ENCODE results near the gene ADCY2. TPM values are rescaled to one million over a fixed set of nuclear protein-coding genes. Genes with fewer than 3 reads are reported as not detected.

Gene ADCY2
- total RNA-seq, 1 experiment from 2014 or later: 0.34 TPM

- no peaks in the 10 kb centered on the region for H3K9me3 ChIP-seq (ENCODE audit: low read depth, low read length, poor library complexity, severe bottlenecking)
- no peak overlapping the region for H3K27ac ChIP-seq (ENCODE audit: low read depth, low read length, poor library complexity, severe bottlenecking)
- TF ChIP-seq, protein P1, sequence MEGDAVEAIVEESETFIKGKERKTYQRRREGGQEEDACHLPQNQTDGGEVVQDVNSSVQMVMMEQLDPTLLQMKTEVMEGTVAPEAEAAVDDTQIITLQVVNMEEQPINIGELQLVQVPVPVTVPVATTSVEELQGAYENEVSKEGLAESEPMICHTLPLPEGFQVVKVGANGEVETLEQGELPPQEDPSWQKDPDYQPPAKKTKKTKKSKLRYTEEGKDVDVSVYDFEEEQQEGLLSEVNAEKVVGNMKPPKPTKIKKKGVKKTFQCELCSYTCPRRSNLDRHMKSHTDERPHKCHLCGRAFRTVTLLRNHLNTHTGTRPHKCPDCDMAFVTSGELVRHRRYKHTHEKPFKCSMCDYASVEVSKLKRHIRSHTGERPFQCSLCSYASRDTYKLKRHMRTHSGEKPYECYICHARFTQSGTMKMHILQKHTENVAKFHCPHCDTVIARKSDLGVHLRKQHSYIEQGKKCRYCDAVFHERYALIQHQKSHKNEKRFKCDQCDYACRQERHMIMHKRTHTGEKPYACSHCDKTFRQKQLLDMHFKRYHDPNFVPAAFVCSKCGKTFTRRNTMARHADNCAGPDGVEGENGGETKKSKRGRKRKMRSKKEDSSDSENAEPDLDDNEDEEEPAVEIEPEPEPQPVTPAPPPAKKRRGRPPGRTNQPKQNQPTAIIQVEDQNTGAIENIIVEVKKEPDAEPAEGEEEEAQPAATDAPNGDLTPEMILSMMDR (conservative IDR thresholded peaks at IDR 0.05; ENCODE audit: low read depth, low read length): no peak
- TF ChIP-seq EZH2 (IDR thresholded peaks at IDR 0.05; ENCODE audit: borderline replicate concordance, low read depth, low read length, poor library complexity, severe bottlenecking): no peak
- H3K4me1 ChIP-seq (ENCODE audit: insufficient read depth, low read length, poor library complexity, severe bottlenecking): peaks cover 12% of the 10 kb centered on the region
- POLR2A ChIA-PET (ENCODE audit: low non-redundant PET): no interaction called here
- CTCF ChIA-PET: interaction anchor here (1.0 kb wide), 1 partner anchor 14 kb away, joined by 3 read pairs; no protein-coding TSS in a partner anchor
- no peaks in the 10 kb centered on the region for H3K27me3 ChIP-seq (replicated peaks; ENCODE audit: insufficient read depth, low read depth, low read length, poor library complexity)
- DNase-seq (ENCODE audit: low spot score): no peak
- no peak overlapping the region for H3K4me3 ChIP-seq (ENCODE audit: low read depth, low read length, poor library complexity, severe bottlenecking)
- peaks cover 23% of the 10 kb centered on the region for H3K36me3 ChIP-seq (ENCODE audit: insufficient read depth, low read length, poor library complexity, severe bottlenecking)
- intact Hi-C loops (cut with micrococcal nuclease; ENCODE audit: unreplicated experiment): loop anchor here (10.0 kb wide), 1 partner anchor 1098 kb away; no protein-coding TSS in a partner anchor
- no TSS peak for BruUV-seq (replicated peaks)
Observed at GRCh38 chr5:7872517-7873130, 476.7 kb downstream of the ADCY2 start.

DNA sequence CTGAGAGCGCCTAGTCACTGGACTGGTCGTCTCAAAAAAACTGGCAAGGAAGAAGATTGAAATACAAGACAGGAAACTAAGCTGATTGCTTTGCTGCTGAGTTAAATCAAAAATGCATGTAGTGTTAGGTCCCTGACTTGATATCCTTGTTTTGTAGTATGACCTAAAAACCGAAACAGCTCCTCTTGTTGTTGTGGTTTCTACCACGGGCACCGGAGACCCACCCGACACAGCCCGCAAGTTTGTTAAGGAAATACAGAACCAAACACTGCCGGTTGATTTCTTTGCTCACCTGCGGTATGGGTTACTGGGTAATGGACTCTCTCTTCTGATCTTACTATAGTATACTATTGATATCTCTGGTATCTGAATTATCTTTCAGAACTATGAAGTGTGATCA, 477.3 kb downstream of the ADCY2 start:
- H3K9me3 ChIP-seq (ENCODE audit: low read depth, low read length, poor library complexity, severe bottlenecking): no peaks in the 10 kb centered on the region
- DNase-seq (ENCODE audit: low spot score): no peak
- H3K27ac ChIP-seq (ENCODE audit: low read depth, low read length, poor library complexity, severe bottlenecking): no peak overlapping the region
- intact Hi-C loops (cut with micrococcal nuclease; ENCODE audit: unreplicated experiment): loop anchor here (10.0 kb wide), 1 partner anchor 1098 kb away; no protein-coding TSS in a partner anchor
- BruUV-seq (replicated peaks): no TSS peak
- no peak overlapping the region for H3K4me3 ChIP-seq (ENCODE audit: low read depth, low read length, poor library complexity, severe bottlenecking)
- TF ChIP-seq, protein P1 (conservative IDR thresholded peaks at IDR 0.05; ENCODE audit: low read depth, low read length): no peak
- TF ChIP-seq EZH2 (IDR thresholded peaks at IDR 0.05; ENCODE audit: borderline replicate concordance, low read depth, low read length, poor library complexity, severe bottlenecking): no peak
- ChIA-PET CTCF (no interaction called here), POLR2A (ENCODE audit: low non-redundant PET) (no interaction called here)
- peaks cover 11% of the 10 kb centered on the region for H3K4me1 ChIP-seq (ENCODE audit: insufficient read depth, low read length, poor library complexity, severe bottlenecking)
- peaks cover 29% of the 10 kb centered on the region for H3K36me3 ChIP-seq (ENCODE audit: insufficient read depth, low read length, poor library complexity, severe bottlenecking)
- H3K27me3 ChIP-seq (replicated peaks; ENCODE audit: insufficient read depth, low read depth, low read length, poor library complexity): no peaks in the 10 kb centered on the region

DNA sequence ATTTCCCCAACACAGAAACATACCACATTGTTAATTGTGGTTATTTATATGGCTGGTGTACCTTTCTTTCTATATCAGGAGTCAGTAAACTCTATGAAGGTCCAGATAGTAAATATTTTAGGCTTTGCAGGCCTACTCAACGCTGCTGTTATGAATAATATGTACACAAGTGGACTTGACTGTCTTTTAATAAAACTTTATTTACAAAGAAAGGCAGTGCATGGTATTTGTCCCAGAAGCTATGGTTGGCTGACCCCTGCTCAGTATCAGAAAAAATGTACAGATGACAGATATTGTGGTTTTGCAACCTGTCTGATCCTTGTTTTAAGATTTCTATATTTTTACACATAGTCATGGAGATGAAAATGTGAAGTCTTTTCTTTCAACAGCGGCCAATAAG, 478.7 kb downstream of the ADCY2 start:
- TF ChIP-seq, protein P1 (conservative IDR thresholded peaks at IDR 0.05; ENCODE audit: low read depth, low read length): no peak
- ChIA-PET POLR2A (ENCODE audit: low non-redundant PET) (no interaction called here), CTCF (interaction anchor here (0.7 kb wide), 1 partner anchor 47 kb away, joined by 3 read pairs; no protein-coding TSS in a partner anchor)
- Histone ChIP-seq H3K27me3 (replicated peaks; ENCODE audit: insufficient read depth, low read depth, low read length, poor library complexity) (no peaks in the 10 kb centered on the region), H3K36me3 (ENCODE audit: insufficient read depth, low read length, poor library complexity, severe bottlenecking) (peaks cover 40% of the 10 kb centered on the region), H3K4me1 (ENCODE audit: insufficient read depth, low read length, poor library complexity, severe bottlenecking) (peaks cover 22% of the 10 kb centered on the region), H3K27ac (ENCODE audit: low read depth, low read length, poor library complexity, severe bottlenecking) (no peak overlapping the region), H3K9me3 (ENCODE audit: low read depth, low read length, poor library complexity, severe bottlenecking) (no peaks in the 10 kb centered on the region), H3K4me3 (ENCODE audit: low read depth, low read length, poor library complexity, severe bottlenecking) (no peak overlapping the region)
- intact Hi-C loops (cut with micrococcal nuclease; ENCODE audit: unreplicated experiment): loop anchor here (10.0 kb wide), 1 partner anchor 1100 kb away; no protein-coding TSS in a partner anchor
- DNase-seq (ENCODE audit: low spot score): no peak
- no TSS peak for BruUV-seq (replicated peaks)
